Esophagus muscularis mucosa (tissue), 4 donors: ENCODE data around the gene CHST7. TPM values are rescaled to one million over a fixed set of nuclear protein-coding genes. Genes with fewer than 3 reads are reported as not detected.
A peak's percentile ranks its signal among the peaks of the same experiment; 100 is the strongest.

ENCODE experiments used
- DNase-seq: peaks from one replicate; pipeline ENCODE4 v3.0.0-alpha.2; 2017; ENCODE audit errors: extremely low spot score
- H3K27ac ChIP-seq, 4 donors: fragments of 200-600 bp; sonication (generic); replicated peaks in 1 of 4; 1 replicate in 3 of 4; 2 replicates in 1 of 4; pipeline ENCODE4 v1.5.1; 2016 to 2019; ENCODE audit warnings: mild to moderate bottlenecking in 1 of 4
- H3K27me3 ChIP-seq, 4 donors: fragments of 200-600 bp; sonication (generic); one replicate each; pipeline versions ENCODE4 v1.5.1 to v1.6.0; 2016 to 2019
- H3K36me3 ChIP-seq, 4 donors: fragments of 200-600 bp; sonication (generic); one replicate each; pipeline ENCODE4 v1.5.1; 2016 to 2019
- H3K4me1 ChIP-seq, 4 donors: fragments of 200-600 bp; sonication (generic); one replicate each; pipeline ENCODE4 v1.5.1; 2016 to 2019
- H3K4me3 ChIP-seq, 4 donors: fragments of 200-600 bp; sonication (generic); 1 replicate in 2 of 4; 2 replicates in 2 of 4; pipeline ENCODE4 v1.5.1; 2016 to 2019; ENCODE audit warnings: mild to moderate bottlenecking in 4 of 4, moderate library complexity in 1 of 4
- H3K9me3 ChIP-seq, 4 donors: fragments of 200-600 bp; sonication (generic); 1 replicate in 3 of 4; 2 replicates in 1 of 4; pipeline ENCODE4 v1.5.1; 2016 to 2019
- EP300 ChIP-seq: sonication (generic); formaldehyde crosslinking; IDR thresholded peaks from one replicate; pipeline ENCODE4 v1.6.1; 2017; ENCODE audit warnings: antibody characterized with exemption
- POLR2A ChIP-seq: fragments of 450-650 bp; IDR thresholded peaks from one replicate; pipeline ENCODE4 v1.6.1; 2017; ENCODE audit warnings: antibody characterized with exemption, moderate library complexity, mild to moderate bottlenecking, low read depth
- POLR2AphosphoS5 ChIP-seq, 2 donors: sonication (generic); formaldehyde crosslinking; IDR thresholded peaks; one replicate each; pipeline ENCODE4 v1.6.1; 2017; ENCODE audit warnings: antibody characterized with exemption in 2 of 2
- WGBS: methylation state at CpG from one replicate; pipeline ENCODE4 v1.1.5; 2018; 5-methylcytosine and 5-hydroxymethylcytosine counted together
- intact Hi-C: fragments of 100-400 bp; cut with DNase I; formaldehyde crosslinking; loops from one replicate; pipeline ENCODE4 v1.15.1; 2023
- total RNA-seq, 4 donors: library from RNA; depleted of rRNA; stranded (reverse); fragments of >200 nt; gene quantifications; one replicate each; pipeline versions ENCODE4 v1.1.0 to v1.2.1, GENCODE V29; 2016
- TF ChIP-seq, protein P1 (sequence below), 3 experiments: fragments of 200-600 bp in 2 of 3; fragments of 450-650 bp in 1 of 3; sonication (generic) in 2 of 3; IDR thresholded peaks; one replicate each; pipeline ENCODE4 v1.5.1; 2017 to 2019; ENCODE audit warnings: antibody characterized with exemption in 3 of 3, mild to moderate bottlenecking in 2 of 3, moderate library complexity in 1 of 3

The CHST7 gene
- total RNA-seq, 4 donors from 2014 or later, result 12.5 to 20.6 (median 17.2) TPM

- WGBS, result 56% methylated on average over 2 of the region's 2 CpGs
- Histone ChIP-seq H3K4me3 (no peak overlapping the region), H3K27me3 (no peaks in the 10 kb centered on the region), H3K36me3 (no peaks in the 10 kb centered on the region), H3K27ac (no peak overlapping the region), H3K9me3 (no peaks in the 10 kb centered on the region), H3K4me1 (peaks cover 0 to 1% (median under 1%) of the 10 kb centered on the region in 4 donors)
- intact Hi-C loops, result no loop called here
- no peak for DNase-seq
- TF ChIP-seq EP300 (no peak), POLR2AphosphoS5 (IDR thresholded peaks at IDR 0.05) (no peak), POLR2A (no peak)
- TF ChIP-seq, protein P1, sequence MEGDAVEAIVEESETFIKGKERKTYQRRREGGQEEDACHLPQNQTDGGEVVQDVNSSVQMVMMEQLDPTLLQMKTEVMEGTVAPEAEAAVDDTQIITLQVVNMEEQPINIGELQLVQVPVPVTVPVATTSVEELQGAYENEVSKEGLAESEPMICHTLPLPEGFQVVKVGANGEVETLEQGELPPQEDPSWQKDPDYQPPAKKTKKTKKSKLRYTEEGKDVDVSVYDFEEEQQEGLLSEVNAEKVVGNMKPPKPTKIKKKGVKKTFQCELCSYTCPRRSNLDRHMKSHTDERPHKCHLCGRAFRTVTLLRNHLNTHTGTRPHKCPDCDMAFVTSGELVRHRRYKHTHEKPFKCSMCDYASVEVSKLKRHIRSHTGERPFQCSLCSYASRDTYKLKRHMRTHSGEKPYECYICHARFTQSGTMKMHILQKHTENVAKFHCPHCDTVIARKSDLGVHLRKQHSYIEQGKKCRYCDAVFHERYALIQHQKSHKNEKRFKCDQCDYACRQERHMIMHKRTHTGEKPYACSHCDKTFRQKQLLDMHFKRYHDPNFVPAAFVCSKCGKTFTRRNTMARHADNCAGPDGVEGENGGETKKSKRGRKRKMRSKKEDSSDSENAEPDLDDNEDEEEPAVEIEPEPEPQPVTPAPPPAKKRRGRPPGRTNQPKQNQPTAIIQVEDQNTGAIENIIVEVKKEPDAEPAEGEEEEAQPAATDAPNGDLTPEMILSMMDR (IDR thresholded peaks at IDR 0.05), result no peak
These were observed 64.4 kb downstream of the CHST7 start for GRCh38 chrX:46637938-46638337.

GRCh38 chrX:46642145-46642544 is 68.6 kb downstream of the CHST7 start:
- 46% methylated on average over 4 of the region's 4 CpGs for WGBS
- DNase-seq, result no peak
- intact Hi-C loops, result no loop called here
- no peaks in the 10 kb centered on the region for H3K4me1 ChIP-seq
- no peaks in the 10 kb centered on the region for H3K27me3 ChIP-seq
- H3K9me3 ChIP-seq, result no peaks in the 10 kb centered on the region
- H3K4me3 ChIP-seq, result no peak overlapping the region
- no peak overlapping the region for H3K27ac ChIP-seq
- TF ChIP-seq, protein P1 (IDR thresholded peaks at IDR 0.05), result peak; percentile 17 to 40 (median 25)
- no peak for TF ChIP-seq EP300
- no peaks in the 10 kb centered on the region for H3K36me3 ChIP-seq

- Histone ChIP-seq H3K36me3 (no peaks in the 10 kb centered on the region), H3K27me3 (no peaks in the 10 kb centered on the region), H3K27ac (no peak overlapping the region), H3K9me3 (no peaks in the 10 kb centered on the region), H3K4me1 (no peaks in the 10 kb centered on the region), H3K4me3 (no peak overlapping the region)
- WGBS, result 66% methylated on average over 3 of the region's 3 CpGs
- DNase-seq, result no peak
- TF ChIP-seq POLR2A (no peak), POLR2AphosphoS5 (IDR thresholded peaks at IDR 0.05) (no peak), EP300 (no peak)
- TF ChIP-seq, protein P1 (IDR thresholded peaks at IDR 0.05), result no peak
- intact Hi-C loops, result no loop called here
These were observed 70.1 kb downstream of the CHST7 start for GRCh38 chrX:46643636-46644035.

DNA sequence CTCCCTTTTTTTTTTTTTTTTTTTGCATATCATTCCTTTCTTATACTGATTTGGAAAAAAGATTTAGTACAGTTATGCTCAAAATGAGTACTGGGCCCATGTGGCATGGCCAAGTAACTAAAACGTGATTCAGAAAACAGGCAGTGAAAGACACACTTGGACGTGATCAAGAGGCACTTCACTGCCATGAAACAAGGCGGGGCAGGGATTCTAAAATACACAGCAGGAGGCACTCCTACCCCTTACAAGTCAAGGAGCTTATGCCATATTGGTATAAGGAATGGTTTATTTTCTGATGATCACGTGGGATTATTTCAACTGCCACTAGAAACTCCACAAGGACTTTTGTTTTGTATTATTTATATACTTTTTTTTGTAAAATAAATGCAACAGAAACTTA is 72.0 kb downstream of the CHST7 start:
- Histone ChIP-seq H3K9me3 (no peaks in the 10 kb centered on the region), H3K4me1 (peaks cover 0 to 10% (median 4%) of the 10 kb centered on the region in 4 donors), H3K4me3 (no peak overlapping the region), H3K36me3 (no peaks in the 10 kb centered on the region), H3K27ac (no peak overlapping the region), H3K27me3 (no peaks in the 10 kb centered on the region)
- 72% methylated on average over 4 of the region's 4 CpGs for WGBS
- intact Hi-C loops, result no loop called here
- DNase-seq, result no peak
- TF ChIP-seq POLR2AphosphoS5 (IDR thresholded peaks at IDR 0.05), result no peak
- TF ChIP-seq EP300, result no peak
- no peak for TF ChIP-seq POLR2A
- TF ChIP-seq, protein P1 (IDR thresholded peaks at IDR 0.05), result no peak

DNA sequence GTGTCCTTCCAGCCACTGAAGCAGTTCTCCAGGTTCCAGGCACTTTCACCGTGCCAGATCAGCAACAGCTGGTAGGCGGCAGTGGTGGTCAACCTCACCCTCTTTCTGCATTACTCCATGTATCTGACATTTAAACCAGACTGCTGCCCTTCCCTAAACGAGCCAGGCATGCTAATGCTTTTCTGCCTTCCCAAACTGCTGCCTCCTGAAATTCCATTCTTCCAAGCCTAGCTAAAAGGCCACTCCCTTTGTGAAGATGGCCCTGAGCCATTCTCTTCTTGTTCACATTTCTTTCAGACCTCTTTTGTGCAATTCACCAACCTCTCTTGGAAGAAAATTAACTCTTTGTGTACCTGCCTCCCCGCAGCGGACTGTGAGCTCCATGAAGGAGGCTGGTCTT is 73.7 kb downstream of the CHST7 start:
- H3K9me3 ChIP-seq, result no peaks in the 10 kb centered on the region
- no peak for DNase-seq
- TF ChIP-seq EP300 (no peak), POLR2A (no peak)
- TF ChIP-seq, protein P1 (IDR thresholded peaks at IDR 0.05), result no peak
- WGBS, result 69% methylated on average over 5 of the region's 5 CpGs
- H3K4me1 ChIP-seq, result peaks cover 0 to 10% (median 4%) of the 10 kb centered on the region in 4 donors
- H3K27me3 ChIP-seq, result no peaks in the 10 kb centered on the region
- H3K4me3 ChIP-seq, result no peak overlapping the region
- no peak overlapping the region for H3K27ac ChIP-seq
- intact Hi-C loops, result no loop called here
- H3K36me3 ChIP-seq, result no peaks in the 10 kb centered on the region
